SU-DHL-6 (cell line): Measurements from ENCODE around the gene AEBP1.

Experiments used
- H2AFZ ChIP-seq: fragments of 200-600 bp; sonication (generic); 2 replicates; pipeline ENCODE4 v1.6.1; 2014; ENCODE audit warnings: low read depth, mild to moderate bottlenecking, moderate library complexity, mixed read lengths, antibody characterized with exemption, low read length; ENCODE audit not compliant: severe bottlenecking
- H3F3A ChIP-seq: fragments of 200-600 bp; shearing (Covaris generic); 2 replicates; pipeline ENCODE4 v1.6.0; 2016; ENCODE audit warnings: antibody characterized with exemption, mild to moderate bottlenecking; ENCODE audit not compliant: insufficient read depth
- H3K27ac ChIP-seq: fragments of 200-600 bp; sonication (generic); 2 replicates; pipeline ENCODE4 v1.5.1; 2016; ENCODE audit warnings: low read depth, mild to moderate bottlenecking, low read length, moderate library complexity, mixed read lengths
- H3K27me3 ChIP-seq: fragments of 200-600 bp; sonication (generic), shearing (Covaris generic); 2 replicates; pipeline ENCODE4 v1.6.0; 2014; ENCODE audit warnings: mild to moderate bottlenecking, low read length
- H3K36me3 ChIP-seq: fragments of 200-600 bp; sonication (generic); 2 replicates; pipeline ENCODE4 v1.6.1; 2014; ENCODE audit warnings: mild to moderate bottlenecking, low read length, mixed read lengths
- H3K4me2 ChIP-seq: fragments of 300-600, 200-600 bp; shearing (Covaris generic), sonication (generic); 2 replicates; pipeline ENCODE4 v1.6.0; 2014; ENCODE audit warnings: low read length, low read depth, mild to moderate bottlenecking; ENCODE audit not compliant: poor library complexity, severe bottlenecking
- H3K4me3 ChIP-seq: fragments of 200-600 bp; sonication (generic); 2 replicates; pipeline ENCODE4 v1.5.1; 2014; ENCODE audit warnings: antibody characterized with exemption, low read length, mild to moderate bottlenecking, mixed read lengths; ENCODE audit not compliant: insufficient read depth, poor library complexity, severe bottlenecking
- H3K79me2 ChIP-seq: fragments of 200-600 bp; sonication (generic); 2 replicates; pipeline ENCODE4 v1.6.1; 2014; ENCODE audit warnings: mild to moderate bottlenecking, low read length, moderate library complexity; ENCODE audit not compliant: insufficient read depth
- H3K9ac ChIP-seq: fragments of 200-600 bp; sonication (generic); 2 replicates; pipeline ENCODE4 v1.7.0; 2014; ENCODE audit warnings: mild to moderate bottlenecking, low read length
- H3K9me2 ChIP-seq: fragments of 200-600 bp; sonication (generic); replicated peaks from 2 replicates; pipeline ENCODE4 v1.6.1; 2014; ENCODE audit warnings: low read length; ENCODE audit not compliant: insufficient read depth
- H3K9me3 ChIP-seq: fragments of 200-600 bp; sonication (generic); 2 replicates; pipeline ENCODE4 v1.6.1; 2014; ENCODE audit warnings: low read length, mixed read lengths; ENCODE audit not compliant: insufficient read depth
- H4K20me1 ChIP-seq: fragments of 200-600 bp; sonication (generic); 2 replicates; pipeline ENCODE4 v1.6.1; 2014; ENCODE audit warnings: low read depth, mild to moderate bottlenecking, antibody characterized with exemption, low read length, moderate library complexity, mixed read lengths
- EZH2phosphoT487 ChIP-seq: fragments of 200-600 bp; sonication (generic), shearing (Covaris generic); conservative IDR thresholded peaks from 2 replicates; pipeline ENCODE4 v1.6.1; 2018; ENCODE audit warnings: mild to moderate bottlenecking, antibody characterized with exemption, low read length, moderate library complexity, mixed read lengths
- TF ChIP-seq, protein P1 (sequence below): fragments of 200-600 bp; sonication (generic); IDR thresholded peaks from one replicate; pipeline ENCODE4 v1.5.1; 2017; ENCODE audit warnings: antibody characterized with exemption, mild to moderate bottlenecking, low read length, moderate library complexity; ENCODE audit not compliant: insufficient read depth, poor library complexity, severe bottlenecking

The AEBP1 gene

GRCh38 chr7:44162785-44163395 lies 58.7 kb downstream of the AEBP1 start:
- Histone ChIP-seq H4K20me1 (no peaks in the 10 kb centered on the region), H3K4me3 (no peak overlapping the region), H3K27ac (no peak overlapping the region), H3K4me2 (no peak overlapping the region), H2AFZ (no peak overlapping the region), H3K9ac (no peak overlapping the region), H3K9me2 (no peaks in the 10 kb centered on the region), H3K79me2 (no peaks in the 10 kb centered on the region), H3F3A (no peaks in the 10 kb centered on the region), H3K36me3 (no peaks in the 10 kb centered on the region), H3K27me3 (no peaks in the 10 kb centered on the region), H3K9me3 (no peaks in the 10 kb centered on the region)
- no peak for TF ChIP-seq EZH2phosphoT487
- TF ChIP-seq, protein P1, sequence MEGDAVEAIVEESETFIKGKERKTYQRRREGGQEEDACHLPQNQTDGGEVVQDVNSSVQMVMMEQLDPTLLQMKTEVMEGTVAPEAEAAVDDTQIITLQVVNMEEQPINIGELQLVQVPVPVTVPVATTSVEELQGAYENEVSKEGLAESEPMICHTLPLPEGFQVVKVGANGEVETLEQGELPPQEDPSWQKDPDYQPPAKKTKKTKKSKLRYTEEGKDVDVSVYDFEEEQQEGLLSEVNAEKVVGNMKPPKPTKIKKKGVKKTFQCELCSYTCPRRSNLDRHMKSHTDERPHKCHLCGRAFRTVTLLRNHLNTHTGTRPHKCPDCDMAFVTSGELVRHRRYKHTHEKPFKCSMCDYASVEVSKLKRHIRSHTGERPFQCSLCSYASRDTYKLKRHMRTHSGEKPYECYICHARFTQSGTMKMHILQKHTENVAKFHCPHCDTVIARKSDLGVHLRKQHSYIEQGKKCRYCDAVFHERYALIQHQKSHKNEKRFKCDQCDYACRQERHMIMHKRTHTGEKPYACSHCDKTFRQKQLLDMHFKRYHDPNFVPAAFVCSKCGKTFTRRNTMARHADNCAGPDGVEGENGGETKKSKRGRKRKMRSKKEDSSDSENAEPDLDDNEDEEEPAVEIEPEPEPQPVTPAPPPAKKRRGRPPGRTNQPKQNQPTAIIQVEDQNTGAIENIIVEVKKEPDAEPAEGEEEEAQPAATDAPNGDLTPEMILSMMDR: no peak

DNA sequence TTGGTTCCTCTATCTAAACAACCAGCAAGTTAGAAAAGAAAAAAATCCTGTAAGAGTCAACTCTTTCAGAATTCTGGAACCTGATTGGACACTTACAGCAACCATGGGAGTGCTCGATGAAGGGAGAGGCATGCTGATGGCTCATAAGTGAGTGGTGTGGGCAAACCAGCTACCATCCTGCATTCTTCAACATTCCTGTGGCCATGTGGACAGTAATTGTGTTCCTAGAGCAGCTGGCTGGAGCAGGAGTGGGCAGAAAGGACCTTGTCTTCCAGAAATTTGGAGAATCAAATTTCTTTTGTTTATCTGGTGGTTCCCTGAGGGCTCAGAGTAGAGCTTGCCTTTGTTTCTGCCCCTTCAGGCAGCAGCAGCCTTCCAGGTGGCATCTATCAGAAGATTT lies 59.4 kb downstream of the AEBP1 start:
- no peak for TF ChIP-seq EZH2phosphoT487
- no peaks in the 10 kb centered on the region for H3K36me3 ChIP-seq
- H3F3A ChIP-seq: no peaks in the 10 kb centered on the region
- H3K9ac ChIP-seq: no peak overlapping the region
- H3K9me3 ChIP-seq: no peaks in the 10 kb centered on the region
- H2AFZ ChIP-seq: no peak overlapping the region
- H3K79me2 ChIP-seq: no peaks in the 10 kb centered on the region
- H3K4me3 ChIP-seq: no peak overlapping the region
- H4K20me1 ChIP-seq: no peaks in the 10 kb centered on the region
- no peaks in the 10 kb centered on the region for H3K27me3 ChIP-seq
- no peak overlapping the region for H3K4me2 ChIP-seq
- H3K27ac ChIP-seq: no peak overlapping the region
- H3K9me2 ChIP-seq: no peaks in the 10 kb centered on the region
